Measurements from ENCODE around the gene FOXN3. TPM values are rescaled to one million over a fixed set of nuclear protein-coding genes. Genes with fewer than 3 reads are reported as not detected.

Gene FOXN3
- total and polyA plus RNA-seq, 9 donors, result 56.9 to 172 (median 99.2) TPM

DNA sequence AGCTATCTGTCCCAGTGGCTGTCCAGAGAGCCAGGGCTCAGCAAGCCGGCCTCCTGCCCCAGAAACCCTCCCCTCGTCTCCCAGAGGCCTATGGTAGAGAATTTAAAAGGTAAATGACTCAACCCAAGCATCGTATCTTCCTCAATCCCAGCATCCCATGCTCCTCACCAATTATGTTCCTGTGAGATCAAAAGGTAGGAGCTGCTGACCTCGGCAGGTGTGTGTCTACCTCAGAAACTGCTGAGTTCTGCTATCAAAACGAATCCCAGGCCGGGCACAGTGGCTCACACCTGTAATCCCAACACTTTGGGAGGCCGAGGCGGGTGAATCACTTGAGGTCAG lies 49.3 kb downstream of the FOXN3 start:
- H3K36me3 ChIP-seq, result no peaks in the 10 kb centered on the region
- no peaks in the 10 kb centered on the region for H3K9me3 ChIP-seq
- WGBS, 3 donors, result 70 to 82% (median 78%) methylated on average over 8 of the region's 8 CpGs
- no peaks in the 10 kb centered on the region for H3K27me3 ChIP-seq
- intact Hi-C loops (cut with DNase I), result no loop called here
- H3K27ac ChIP-seq, result no peak overlapping the region
- H3K4me1 ChIP-seq (ENCODE audit: insufficient read depth), result peaks cover 25% of the 10 kb centered on the region
- no peak overlapping the region for H3K4me3 ChIP-seq
- no peak for TF ChIP-seq EP300 (IDR thresholded peaks at IDR 0.05)
- TF ChIP-seq, protein P1, sequence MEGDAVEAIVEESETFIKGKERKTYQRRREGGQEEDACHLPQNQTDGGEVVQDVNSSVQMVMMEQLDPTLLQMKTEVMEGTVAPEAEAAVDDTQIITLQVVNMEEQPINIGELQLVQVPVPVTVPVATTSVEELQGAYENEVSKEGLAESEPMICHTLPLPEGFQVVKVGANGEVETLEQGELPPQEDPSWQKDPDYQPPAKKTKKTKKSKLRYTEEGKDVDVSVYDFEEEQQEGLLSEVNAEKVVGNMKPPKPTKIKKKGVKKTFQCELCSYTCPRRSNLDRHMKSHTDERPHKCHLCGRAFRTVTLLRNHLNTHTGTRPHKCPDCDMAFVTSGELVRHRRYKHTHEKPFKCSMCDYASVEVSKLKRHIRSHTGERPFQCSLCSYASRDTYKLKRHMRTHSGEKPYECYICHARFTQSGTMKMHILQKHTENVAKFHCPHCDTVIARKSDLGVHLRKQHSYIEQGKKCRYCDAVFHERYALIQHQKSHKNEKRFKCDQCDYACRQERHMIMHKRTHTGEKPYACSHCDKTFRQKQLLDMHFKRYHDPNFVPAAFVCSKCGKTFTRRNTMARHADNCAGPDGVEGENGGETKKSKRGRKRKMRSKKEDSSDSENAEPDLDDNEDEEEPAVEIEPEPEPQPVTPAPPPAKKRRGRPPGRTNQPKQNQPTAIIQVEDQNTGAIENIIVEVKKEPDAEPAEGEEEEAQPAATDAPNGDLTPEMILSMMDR (IDR thresholded peaks at IDR 0.05), result no peak
- TF ChIP-seq POLR2A (IDR thresholded peaks at IDR 0.05), result no peak
- no peak for DNase-seq

DNA sequence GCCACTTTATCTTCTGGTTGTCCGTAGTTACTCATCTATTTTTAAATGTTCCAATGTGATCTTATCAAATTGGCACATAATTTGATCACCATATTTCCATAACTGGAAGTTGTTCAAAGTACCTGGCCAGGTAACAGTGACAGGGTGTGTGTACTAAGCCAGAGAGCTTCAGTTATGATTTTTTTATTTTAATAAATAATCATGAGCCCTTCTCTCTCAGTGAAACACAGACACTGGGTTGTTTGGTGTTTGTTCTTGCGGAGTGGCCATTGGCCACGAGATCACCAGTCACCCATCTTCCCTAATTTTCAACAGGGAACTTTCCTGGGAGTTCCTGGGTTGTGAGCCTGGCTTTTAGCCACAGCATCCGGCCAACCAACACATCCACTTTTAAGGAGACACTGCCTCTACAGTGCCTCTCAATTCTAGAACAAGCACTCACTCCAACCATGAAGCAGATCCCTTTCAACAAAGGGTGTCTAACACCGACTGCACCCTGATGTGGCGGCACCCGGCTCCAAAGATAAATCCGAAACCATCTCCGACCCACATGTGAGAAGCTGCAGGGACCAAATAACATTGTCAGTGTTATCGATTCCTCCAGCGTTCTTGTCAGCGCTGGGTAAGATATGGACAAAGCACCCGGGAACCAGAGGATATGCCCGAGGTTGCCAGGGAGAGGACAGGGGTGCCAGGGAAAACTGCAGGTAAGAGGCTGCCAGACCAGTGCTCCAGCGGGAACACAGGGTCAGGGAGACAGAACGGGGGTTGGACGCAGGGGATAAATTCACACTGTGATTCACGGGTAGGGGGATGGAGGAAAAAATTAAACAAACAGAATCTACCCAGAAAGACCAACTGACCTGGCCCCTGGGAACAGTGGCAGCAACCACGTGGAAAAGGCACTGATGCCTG lies 49.9 kb downstream of the FOXN3 start:
- no peak for TF ChIP-seq EP300 (IDR thresholded peaks at IDR 0.05)
- TF ChIP-seq POLR2A (IDR thresholded peaks at IDR 0.05), result no peak
- TF ChIP-seq, protein P1 (IDR thresholded peaks at IDR 0.05), result no peak
- Histone ChIP-seq H3K4me1 (ENCODE audit: insufficient read depth) (peaks cover 26% of the 10 kb centered on the region), H3K9me3 (no peaks in the 10 kb centered on the region), H3K27ac (no peak overlapping the region), H3K4me3 (no peak overlapping the region), H3K27me3 (no peaks in the 10 kb centered on the region), H3K36me3 (no peaks in the 10 kb centered on the region)
- intact Hi-C loops (cut with DNase I), result no loop called here
- 17 to 41% (median 20%) methylated on average over 19 of the region's 19 CpGs for WGBS, 3 donors
- DNase-seq, result peak in 4 of 5 donors; percentile 45 to 71 (median 55)

DNA sequence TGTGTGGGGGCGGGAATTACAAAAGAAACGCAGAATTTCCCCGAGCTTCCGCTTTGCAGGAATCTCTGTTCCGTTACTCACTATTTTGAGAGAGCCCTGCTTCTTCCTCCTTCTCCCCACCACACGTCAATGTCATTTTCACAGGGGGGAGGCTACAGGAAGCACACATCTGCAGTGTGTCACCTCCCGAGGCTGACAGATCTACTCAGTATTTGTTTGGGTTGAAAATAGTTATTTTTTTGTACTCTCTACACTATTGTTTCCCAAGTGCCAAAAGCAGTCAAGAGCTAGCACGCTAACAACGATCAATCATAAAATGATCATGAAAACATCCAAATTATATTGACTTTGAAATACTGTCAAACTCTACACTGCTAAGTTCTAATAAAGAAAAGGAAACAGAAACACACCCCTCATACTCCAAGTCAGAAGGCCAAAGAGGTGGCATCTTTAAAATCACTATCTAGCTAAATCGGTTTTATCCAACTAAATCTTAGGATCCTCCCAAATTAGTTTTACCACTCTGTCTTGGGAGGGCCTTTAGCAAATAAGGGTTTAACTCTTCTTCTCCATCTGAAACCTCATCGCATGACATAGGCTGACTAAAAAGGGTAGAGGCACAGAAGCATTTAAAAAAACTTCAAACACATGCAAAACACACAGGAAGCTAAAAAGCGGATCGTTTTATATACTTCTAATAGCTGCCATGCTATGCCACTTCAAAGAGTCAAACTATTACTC lies 51.8 kb downstream of the FOXN3 start:
- intact Hi-C loops (cut with DNase I), result no loop called here
- Histone ChIP-seq H3K36me3 (no peaks in the 10 kb centered on the region), H3K27ac (no peak overlapping the region), H3K27me3 (no peaks in the 10 kb centered on the region), H3K4me1 (ENCODE audit: insufficient read depth) (peaks cover 19% of the 10 kb centered on the region), H3K9me3 (no peaks in the 10 kb centered on the region), H3K4me3 (no peak overlapping the region)
- TF ChIP-seq EP300 (IDR thresholded peaks at IDR 0.05) (no peak), POLR2A (IDR thresholded peaks at IDR 0.05) (no peak)
- TF ChIP-seq, protein P1 (IDR thresholded peaks at IDR 0.05), result no peak
- DNase-seq, result no peak
- 69 to 79% (median 77%) methylated on average over 13 of the region's 13 CpGs for whole genome bisulfite sequencing, 3 donors

DNA sequence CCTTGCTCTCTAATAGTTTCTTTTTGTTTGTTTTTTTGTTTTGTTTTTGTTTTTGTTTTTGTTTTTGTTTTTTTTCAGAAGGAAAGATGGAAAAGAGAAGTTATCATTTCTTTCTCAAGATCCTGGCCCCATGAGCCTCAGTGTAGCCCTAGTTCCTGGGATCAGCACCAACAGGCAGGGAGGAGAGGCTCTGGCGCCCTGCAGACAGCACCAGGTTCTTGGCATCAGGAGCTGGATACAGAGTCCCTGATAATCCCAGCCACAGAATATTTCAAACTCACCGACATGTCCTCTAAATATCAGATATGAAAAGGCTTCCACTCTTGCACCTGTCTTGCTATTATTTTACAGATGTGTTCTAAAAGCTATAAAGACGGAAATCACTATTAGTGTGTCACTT lies 52.7 kb downstream of the FOXN3 start:
- no peaks in the 10 kb centered on the region for H3K27me3 ChIP-seq
- H3K9me3 ChIP-seq, result no peaks in the 10 kb centered on the region
- TF ChIP-seq EP300 (IDR thresholded peaks at IDR 0.05) (no peak), POLR2A (IDR thresholded peaks at IDR 0.05) (no peak)
- TF ChIP-seq, protein P1 (IDR thresholded peaks at IDR 0.05), result no peak
- H3K27ac ChIP-seq, result no peak overlapping the region
- no peak for DNase-seq
- intact Hi-C loops (cut with DNase I), result no loop called here
- no peaks in the 10 kb centered on the region for H3K36me3 ChIP-seq
- peaks cover 22% of the 10 kb centered on the region for H3K4me1 ChIP-seq (ENCODE audit: insufficient read depth)
- WGBS, 3 donors, result 87 to 92% (median 90%) methylated on average over 3 of the region's 3 CpGs
- no peak overlapping the region for H3K4me3 ChIP-seq

Measured in ovary (tissue), 9 donors.